Upper lobe of right lung (tissue), 1 donor: ENCODE measurements around the gene SNRPA1. TPM values are rescaled to one million over a fixed set of nuclear protein-coding genes. Genes with fewer than 3 reads are reported as not detected.

Experiments used
- ATAC-seq: fragments of 200-7000 bp; cut with Tn5 transposase; one replicate; pipeline ENCODE4 v1.9.1; 2020; ENCODE audit warnings: mild to moderate bottlenecking, moderate library complexity
- DNase-seq: peaks from one replicate; pipeline ENCODE4 v3.0.0-alpha.2; 2020
- H3K27ac ChIP-seq: fragments of 200-600 bp; one replicate; pipeline ENCODE4 v1.8.0; 2022
- H3K27me3 ChIP-seq: fragments of 200-600 bp; one replicate; pipeline ENCODE4 v1.8.0; 2022; ENCODE audit warnings: mild to moderate bottlenecking
- H3K36me3 ChIP-seq: fragments of 200-600 bp; one replicate; pipeline ENCODE4 v1.8.0; 2022
- H3K4me1 ChIP-seq: fragments of 200-600 bp; one replicate; pipeline ENCODE4 v1.8.0; 2022
- H3K4me3 ChIP-seq: fragments of 200-600 bp; one replicate; pipeline ENCODE4 v1.8.0; 2022; ENCODE audit warnings: mild to moderate bottlenecking
- H3K9me3 ChIP-seq: fragments of 200-600 bp; one replicate; pipeline ENCODE4 v1.8.0; 2022
- CTCF ChIP-seq: fragments of 200-600 bp; IDR thresholded peaks from one replicate; pipeline ENCODE4 v1.8.0; 2022; ENCODE audit warnings: antibody characterized with exemption
- intact Hi-C: fragments of 100-400 bp; cut with DNase I; formaldehyde crosslinking; loops from one replicate; pipeline ENCODE4 v1.11.0; 2022
- total RNA-seq: library from RNA; stranded (reverse); fragmentation: NEBNext Ultra II Directional; extraction: Animal tissue kit (Norgen Biotek cat#: 25700); gene quantifications from one replicate; pipeline ENCODE4 v1.2.1, GENCODE V29; 2021
- donor health status: DM: no; HTN: yes; CAD: no; lungs with severe emphysema.

Gene SNRPA1
- total RNA-seq, 1 donor from 2014 or later, result 40.7 TPM

GRCh38 chr15:101307048-101307896 is 12.2 kb upstream of the SNRPA1 start:
- peak; percentile 8 for ATAC-seq
- peak; percentile 57 for DNase-seq
- Histone ChIP-seq H3K36me3 (no peaks in the 10 kb centered on the region), H3K9me3 (no peaks in the 10 kb centered on the region), H3K27ac (no peak overlapping the region), H3K4me3 (no peak overlapping the region), H3K27me3 (no peaks in the 10 kb centered on the region), H3K4me1 (no peaks in the 10 kb centered on the region)
- intact Hi-C loops, result loop anchor here (10.0 kb wide), 1 partner anchor 338 kb away; no protein-coding TSS in a partner anchor
- no peak for TF ChIP-seq CTCF

GRCh38 chr15:101306341-101307047 is 11.4 kb upstream of the SNRPA1 start:
- Histone ChIP-seq H3K36me3 (no peaks in the 10 kb centered on the region), H3K4me3 (no peak overlapping the region), H3K27ac (no peak overlapping the region), H3K4me1 (no peaks in the 10 kb centered on the region), H3K9me3 (no peaks in the 10 kb centered on the region), H3K27me3 (no peaks in the 10 kb centered on the region)
- ATAC-seq (no peak), DNase-seq (peak; percentile 47)
- intact Hi-C loops, result loop anchor here (10.0 kb wide), 1 partner anchor 338 kb away; no protein-coding TSS in a partner anchor
- no peak for TF ChIP-seq CTCF

- Histone ChIP-seq H3K4me1 (no peaks in the 10 kb centered on the region), H3K36me3 (no peaks in the 10 kb centered on the region), H3K4me3 (no peak overlapping the region), H3K27ac (no peak overlapping the region), H3K27me3 (no peaks in the 10 kb centered on the region), H3K9me3 (no peaks in the 10 kb centered on the region)
- TF ChIP-seq CTCF, result no peak
- no peak for ATAC-seq
- DNase-seq, result peak; percentile 61
- intact Hi-C loops, result loop anchor here (10.0 kb wide), 1 partner anchor 339 kb away; no protein-coding TSS in a partner anchor
Observed at GRCh38 chr15:101305820-101306255, 10.8 kb upstream of the SNRPA1 start.

GRCh38 chr15:101303408-101303807 is 8.4 kb upstream of the SNRPA1 start:
- no peak for TF ChIP-seq CTCF
- intact Hi-C loops, result loop anchor here (10.0 kb wide), 1 partner anchor 341 kb away; no protein-coding TSS in a partner anchor
- ATAC-seq (no peak), DNase-seq (no peak)
- no peak overlapping the region for H3K27ac ChIP-seq
- H3K4me1 ChIP-seq, result peaks cover 2% of the 10 kb centered on the region
- H3K4me3 ChIP-seq, result no peak overlapping the region
- H3K36me3 ChIP-seq, result no peaks in the 10 kb centered on the region
- H3K27me3 ChIP-seq, result no peaks in the 10 kb centered on the region
- no peaks in the 10 kb centered on the region for H3K9me3 ChIP-seq

GRCh38 chr15:101296418-101297405 is 1.7 kb upstream of the SNRPA1 start:
- Histone ChIP-seq H3K4me1 (peaks cover 16% of the 10 kb centered on the region), H3K27ac (no peak overlapping the region), H3K9me3 (no peaks in the 10 kb centered on the region), H3K4me3 (no peak overlapping the region), H3K36me3 (peaks cover 6% of the 10 kb centered on the region), H3K27me3 (no peaks in the 10 kb centered on the region)
- TF ChIP-seq CTCF, result no peak
- intact Hi-C loops, result no loop called here
- DNase-seq, result no peak
- no peak for ATAC-seq
